B cell (primary cell): ENCODE data around the gene ZNF574. TPM values are rescaled to one million over a fixed set of nuclear protein-coding genes. Genes with fewer than 3 reads are reported as not detected.
A peak's percentile ranks its signal among the peaks of the same experiment; 100 is the strongest.

ENCODE experiments used
- ATAC-seq: fragments of 200-7000 bp; cut with Tn5 transposase; one replicate; pipeline ENCODE4 v1.10.0; 2021; ENCODE audit warnings: low read depth, mild to moderate bottlenecking, moderate number of reproducible peaks, moderate library complexity
- CTCF ChIA-PET: fragments of 350-600 bp; sonication (Branson Sonifier 250); formaldehyde crosslinking; loops from one replicate; lab custom pipeline; 2021; ENCODE audit warnings: antibody characterized with exemption, inconsistent platforms; lab: Charles Lee
- POLR2A ChIA-PET: fragments of 350-600 bp; sonication (Branson Sonifier 250); formaldehyde crosslinking; loops from one replicate; lab custom pipeline; 2021; ENCODE audit warnings: antibody characterized with exemption; lab: Charles Lee
- DNase-seq: peaks from one replicate; pipeline ENCODE4 v3.0.0; 2013
- H2AFZ ChIP-seq: 2 replicates; pipeline ENCODE4 v1.6.1; 2012; ENCODE audit warnings: mild to moderate bottlenecking, low read depth, low read length; ENCODE audit not compliant: insufficient read depth, poor library complexity, severe bottlenecking
- H3K27ac ChIP-seq, 2 donors: 1 replicate in 1 of 2; 2 replicates in 1 of 2; pipeline ENCODE4 v1.5.1; 2012 to 2013; ENCODE audit warnings: low read length in 2 of 2, mild to moderate bottlenecking in 2 of 2, moderate library complexity in 1 of 2
- H3K27me3 ChIP-seq, 4 experiments: fragments of 200-600 bp in 1 of 4; sonication (generic) in 1 of 4; replicated peaks in 1 of 4; 1 replicate in 2 of 4; 2 replicates in 2 of 4; pipeline versions ENCODE4 v1.6.1 to v1.7.0; 2013 to 2016; ENCODE audit warnings: low read length in 3 of 4, mild to moderate bottlenecking in 2 of 4, mixed read lengths in 1 of 4, moderate library complexity in 1 of 4; ENCODE audit not compliant: insufficient read depth in 4 of 4, control insufficient read depth in 3 of 4; ENCODE audit errors: control extremely low read depth in 1 of 4
- H3K36me3 ChIP-seq, 2 experiments: replicated peaks in 1 of 2; 1 replicate in 1 of 2; 2 replicates in 1 of 2; pipeline versions ENCODE4 v1.6.1 to v1.7.1; 2013; ENCODE audit warnings: low read length in 1 of 2; ENCODE audit not compliant: insufficient read depth in 2 of 2, control insufficient read depth in 1 of 2; ENCODE audit errors: control extremely low read depth in 1 of 2, extremely low read depth in 1 of 2
- H3K4me1 ChIP-seq, 2 donors: fragments of 200-600 bp in 1 of 2; sonication (generic) in 1 of 2; 1 replicate in 1 of 2; 2 replicates in 1 of 2; pipeline versions ENCODE4 v1.5.1 to v1.6.1; 2013 to 2017; ENCODE audit warnings: low read length in 2 of 2; ENCODE audit not compliant: control insufficient read depth in 2 of 2, insufficient read depth in 2 of 2
- H3K4me2 ChIP-seq: replicated peaks from 2 replicates; pipeline ENCODE3; 2012; ENCODE audit warnings: mild to moderate bottlenecking, low read depth, low read length; ENCODE audit not compliant: poor library complexity, severe bottlenecking
- H3K4me3 ChIP-seq, 5 experiments: fragments of 200-600 bp in 1 of 5; sonication (generic) in 1 of 5; 1 replicate in 3 of 5; 2 replicates in 2 of 5; pipeline versions ENCODE4 v1.5.1 to v1.7.0; 2011 to 2016; ENCODE audit warnings: low read length in 4 of 5, mild to moderate bottlenecking in 4 of 5, low read depth in 2 of 5, control low read depth in 1 of 5, moderate library complexity in 1 of 5; ENCODE audit not compliant: insufficient read depth in 1 of 5; ENCODE audit errors: control extremely low read depth in 1 of 5, extremely low read depth in 1 of 5
- H3K79me2 ChIP-seq: fragments of 200-600 bp; sonication (generic); one replicate; pipeline ENCODE4 v1.6.0; 2016; ENCODE audit warnings: low read length; ENCODE audit not compliant: control insufficient read depth, insufficient read depth
- H3K9ac ChIP-seq: fragments of 200-600 bp; sonication (generic); 2 replicates; pipeline ENCODE4 v1.6.1; 2017; ENCODE audit warnings: mild to moderate bottlenecking, low read length, moderate library complexity
- H3K9me3 ChIP-seq, 3 donors: one replicate each; pipeline versions ENCODE4 v1.6.1 to v1.7.1; 2013; ENCODE audit warnings: low read length in 2 of 3; ENCODE audit not compliant: control insufficient read depth in 2 of 3, insufficient read depth in 1 of 3; ENCODE audit errors: control extremely low read depth in 1 of 3
- H4K20me1 ChIP-seq: 2 replicates; pipeline ENCODE4 v1.6.0; 2012; ENCODE audit warnings: mild to moderate bottlenecking, low read length; ENCODE audit not compliant: insufficient read depth, control insufficient read depth, poor library complexity, severe bottlenecking
- H3K27ac Mint-ChIP-seq: one replicate; pipeline ENCODE4 v1.8.0; 2021; ENCODE audit warnings: mixed read lengths
- H3K27me3 Mint-ChIP-seq: one replicate; pipeline ENCODE4 v1.8.0; 2021; ENCODE audit warnings: mixed read lengths
- H3K4me1 Mint-ChIP-seq: one replicate; pipeline ENCODE4 v1.8.0; 2021; ENCODE audit warnings: mixed read lengths
- H3K4me3 Mint-ChIP-seq: one replicate; pipeline ENCODE4 v1.8.0; 2021; ENCODE audit warnings: mixed read lengths
- H3K9me3 Mint-ChIP-seq: one replicate; pipeline ENCODE4 v1.8.0; 2022; ENCODE audit warnings: mixed read lengths; ENCODE audit not compliant: insufficient read depth
- CTCF ChIP-seq: fragments of 200-600 bp; IDR thresholded peaks from one replicate; pipeline ENCODE4 v1.8.0; 2022; ENCODE audit warnings: antibody characterized with exemption, mild to moderate bottlenecking
- EZH2 ChIP-seq: IDR thresholded peaks from 2 replicates; pipeline ENCODE4 v1.6.1; 2012; ENCODE audit warnings: borderline replicate concordance, low read depth, mild to moderate bottlenecking, moderate library complexity, low read length; ENCODE audit not compliant: insufficient read depth, poor library complexity, severe bottlenecking
- WGBS: methylation state at CpG from one replicate; pipeline ENCODE4 v1.1.5; 2013; ENCODE audit warnings: missing lambda C conversion rate; ENCODE audit not compliant: insufficient coverage; 5-methylcytosine and 5-hydroxymethylcytosine counted together
- intact Hi-C: fragments of 100-400 bp; cut with micrococcal nuclease; formaldehyde crosslinking; loops from one replicate; pipeline ENCODE4 v1.10.0; 2022
- polyA plus RNA-seq: library from polyadenylated mRNA; depleted of rRNA; stranded (reverse); fragments of >200 nt; gene quantifications from 2 replicates; pipeline ENCODE4 v1.2.3, GENCODE V29; 2012
- total RNA-seq, 2 donors: library from RNA; stranded (reverse); fragments of 120-200 nt in 1 of 2; gene quantifications; 1 replicate in 1 of 2; 2 replicates in 1 of 2; pipeline versions ENCODE4 v1.2.3 to v1.2.4, GENCODE V29; 2013 to 2022

Gene ZNF574
- total and polyA plus RNA-seq, 2 donors (not counting 1 experiment from before 2014, with no cell fraction given), result 27.4 to 29.1 TPM

GRCh38 chr19:42078538-42079275, 2.7 kb downstream of the ZNF574 start:
- Mint-ChIP-seq H3K27me3 (no peaks in the 10 kb centered on the region), H3K4me1 (peaks cover 42% of the 10 kb centered on the region), H3K9me3 (no peaks in the 10 kb centered on the region), H3K27ac (peak overlapping the region; percentile 75), H3K4me3 (peak overlapping the region; percentile 97)
- no peak for DNase-seq
- WGBS, result 92% methylated on average over 15 of the region's 15 CpGs
- no peaks in the 10 kb centered on the region for H3K9me3 ChIP-seq
- ChIA-PET POLR2A (interaction anchor here (0.6 kb wide), 1 partner anchor 115 kb away, joined by 4 read pairs; no protein-coding TSS in a partner anchor), CTCF (interaction anchor here (0.6 to 0.7 kb wide), 2 partner anchors 12 to 323 kb away, joined by 3 to 5 read pairs; no protein-coding TSS in a partner anchor)
- H3K4me3 ChIP-seq, result no peak overlapping the region
- H3K9ac ChIP-seq, result no peak overlapping the region
- H3K36me3 ChIP-seq, result peaks cover 4 to 46% of the 10 kb centered on the region in 2 experiments
- no peak for ATAC-seq
- peaks cover 20 to 23% of the 10 kb centered on the region in 2 donors for H3K4me1 ChIP-seq
- peaks cover 40% of the 10 kb centered on the region for H3K79me2 ChIP-seq
- TF ChIP-seq EZH2 (no peak), CTCF (no peak)
- no peak overlapping the region for H2AFZ ChIP-seq
- peaks cover 43% of the 10 kb centered on the region for H4K20me1 ChIP-seq
- no peak overlapping the region for H3K4me2 ChIP-seq
- intact Hi-C loops, result loop anchor here (5.0 kb wide), 2 partner anchors 196 to 319 kb away; partner anchors contain the start of gene ARHGEF1
- no peak overlapping the region for H3K27ac ChIP-seq
- no peaks in the 10 kb centered on the region for H3K27me3 ChIP-seq

- peaks cover 4 to 47% of the 10 kb centered on the region in 2 experiments for H3K36me3 ChIP-seq
- peaks cover 20 to 23% of the 10 kb centered on the region in 2 donors for H3K4me1 ChIP-seq
- ATAC-seq (no peak), DNase-seq (no peak)
- POLR2A ChIA-PET, result no interaction called here
- no peaks in the 10 kb centered on the region for H3K27me3 Mint-ChIP-seq
- H3K4me1 Mint-ChIP-seq, result peaks cover 42% of the 10 kb centered on the region
- TF ChIP-seq CTCF (no peak), EZH2 (no peak)
- no peak overlapping the region for H3K4me2 ChIP-seq
- H3K9ac ChIP-seq, result no peak overlapping the region
- no peak overlapping the region for H3K4me3 ChIP-seq
- 94% methylated on average over 14 of the region's 16 CpGs for WGBS
- no peaks in the 10 kb centered on the region for H3K9me3 Mint-ChIP-seq
- H3K4me3 Mint-ChIP-seq, result no peak overlapping the region
- H3K79me2 ChIP-seq, result peaks cover 42% of the 10 kb centered on the region
- H3K27ac ChIP-seq, result no peak overlapping the region
- CTCF ChIA-PET, result interaction anchor here (0.6 kb wide), 1 partner anchor 11 kb away, joined by 5 read pairs; no protein-coding TSS in a partner anchor
- intact Hi-C loops, result loop anchor here (5.0 kb wide), 2 partner anchors 197 to 318 kb away; partner anchors contain the start of gene ARHGEF1
- no peaks in the 10 kb centered on the region for H3K27me3 ChIP-seq
- H2AFZ ChIP-seq, result no peak overlapping the region
- H3K9me3 ChIP-seq, result no peaks in the 10 kb centered on the region
- peaks cover 43% of the 10 kb centered on the region for H4K20me1 ChIP-seq
- H3K27ac Mint-ChIP-seq, result no peak overlapping the region
Measured at GRCh38 chr19:42079276-42079669, 3.3 kb downstream of the ZNF574 start.
